ENCODE data around the gene ACSF2. TPM values are rescaled to one million over a fixed set of nuclear protein-coding genes. Genes with fewer than 3 reads are reported as not detected.

Gene ACSF2
- total RNA-seq, 1 donor from 2014 or later = 14.9 TPM

DNA sequence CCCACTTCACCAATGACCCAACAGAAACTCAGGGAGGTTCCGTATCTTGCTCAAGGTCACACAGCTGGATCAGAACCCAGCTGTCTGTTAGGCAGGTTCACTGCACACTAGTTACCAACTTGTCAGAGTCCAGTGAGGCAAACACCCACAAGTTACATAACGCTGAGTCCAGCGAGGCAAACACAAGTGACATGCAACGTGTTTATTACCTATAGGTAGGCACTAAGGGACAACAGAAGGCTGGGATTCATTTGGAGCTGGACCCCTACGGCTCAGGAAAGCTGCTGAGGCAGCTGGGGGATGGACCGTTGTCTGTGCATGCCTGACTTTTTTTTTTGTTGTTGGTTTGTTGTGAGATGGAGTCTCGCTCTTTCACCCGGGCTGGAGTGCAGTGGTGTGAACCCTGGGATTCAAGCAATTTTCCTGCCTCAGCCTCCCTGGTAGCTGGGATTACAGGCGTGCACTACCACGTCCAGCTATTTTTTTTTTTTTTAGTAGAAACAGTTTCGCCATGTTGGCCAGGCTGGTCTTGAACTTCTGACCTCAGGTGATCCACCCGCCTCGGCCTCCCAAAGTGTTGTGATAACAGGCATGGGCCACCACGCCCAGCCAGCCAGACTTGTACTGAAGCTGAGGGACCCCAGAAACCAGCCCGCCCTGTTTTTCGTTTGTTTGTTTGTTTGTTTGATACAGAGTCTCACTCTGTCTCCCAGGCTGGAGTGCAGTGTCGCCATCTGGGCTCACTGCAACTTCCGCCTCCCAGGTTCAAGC is 50.7 kb downstream of the ACSF2 start:
- no peak for DNase-seq (ENCODE audit: low spot score)

DNA sequence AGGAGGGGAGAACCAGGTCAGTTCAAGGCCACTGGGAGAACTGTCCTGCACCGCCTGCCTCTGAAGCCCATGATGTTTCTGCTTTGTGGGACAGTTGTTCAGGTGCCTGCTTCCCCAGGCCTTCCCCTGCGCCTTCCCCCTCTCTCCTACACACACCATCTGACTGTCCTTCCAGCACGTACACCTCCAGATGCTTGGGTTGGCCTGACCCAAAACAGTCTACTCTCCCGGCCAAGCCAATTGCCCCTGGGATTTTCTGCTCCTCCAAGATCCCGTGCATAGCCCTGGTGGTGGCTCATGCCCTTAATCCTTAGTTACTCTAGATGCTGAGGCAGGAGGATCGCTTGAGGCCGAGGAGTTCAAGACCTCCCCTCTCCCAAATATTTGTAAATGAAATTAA is 52.0 kb downstream of the ACSF2 start:
- DNase-seq (ENCODE audit: low spot score) = no peak

DNA sequence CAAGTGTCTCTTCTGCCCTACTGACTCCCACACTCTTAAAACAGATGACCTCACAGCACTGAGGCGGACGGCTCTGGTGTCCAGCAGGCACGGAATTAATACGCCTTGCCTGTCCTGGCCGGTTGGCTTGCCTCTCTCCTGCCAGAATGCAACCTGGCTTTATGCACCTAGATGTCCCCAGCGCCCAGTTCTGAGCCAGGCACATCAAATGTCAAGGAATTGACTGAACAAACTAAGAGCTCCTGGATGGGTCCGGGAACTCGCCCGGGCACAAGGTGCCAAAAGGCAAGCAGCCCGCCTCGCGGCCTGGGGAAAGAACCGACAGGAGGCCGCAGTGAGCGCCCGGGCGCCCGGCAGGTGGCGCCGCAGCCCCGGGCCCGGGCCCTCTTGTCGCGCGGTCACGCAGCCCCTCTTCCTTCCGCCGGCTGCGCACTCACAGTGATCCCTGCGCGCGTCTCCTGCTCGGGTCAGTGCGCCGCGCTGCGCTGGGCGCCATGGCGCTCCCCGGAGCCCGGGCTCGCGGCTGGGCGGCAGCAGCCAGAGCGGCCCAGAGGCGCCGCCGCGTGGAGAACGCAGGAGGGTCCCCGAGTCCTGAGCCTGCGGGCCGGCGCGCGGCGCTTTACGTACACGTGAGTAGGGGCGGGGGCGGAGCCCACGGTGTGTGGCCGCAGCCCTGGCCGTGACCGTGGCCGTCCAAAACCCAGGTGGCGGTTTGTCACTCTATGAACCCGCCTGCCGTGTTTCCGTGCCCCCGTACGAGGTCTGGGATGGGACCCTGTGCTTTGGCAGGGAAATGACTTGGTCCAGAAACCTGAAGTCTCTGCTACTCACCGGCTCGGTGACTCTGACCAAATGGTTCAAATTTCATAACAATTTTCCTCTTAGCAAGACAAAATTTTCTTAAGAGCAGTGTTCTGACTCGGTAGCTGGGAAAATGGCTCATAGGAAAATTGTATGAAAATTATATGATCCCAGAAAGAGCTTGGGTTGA is 52.7 kb downstream of the ACSF2 start, which contains the start of gene RSAD1:
RSAD1 (plus strand) TSS at position 470 of the 991 bp plus-strand sequence; CDS start at position 495, 25 bp downstream.
- DNase-seq (ENCODE audit: low spot score) = peak; percentile 92

DNA sequence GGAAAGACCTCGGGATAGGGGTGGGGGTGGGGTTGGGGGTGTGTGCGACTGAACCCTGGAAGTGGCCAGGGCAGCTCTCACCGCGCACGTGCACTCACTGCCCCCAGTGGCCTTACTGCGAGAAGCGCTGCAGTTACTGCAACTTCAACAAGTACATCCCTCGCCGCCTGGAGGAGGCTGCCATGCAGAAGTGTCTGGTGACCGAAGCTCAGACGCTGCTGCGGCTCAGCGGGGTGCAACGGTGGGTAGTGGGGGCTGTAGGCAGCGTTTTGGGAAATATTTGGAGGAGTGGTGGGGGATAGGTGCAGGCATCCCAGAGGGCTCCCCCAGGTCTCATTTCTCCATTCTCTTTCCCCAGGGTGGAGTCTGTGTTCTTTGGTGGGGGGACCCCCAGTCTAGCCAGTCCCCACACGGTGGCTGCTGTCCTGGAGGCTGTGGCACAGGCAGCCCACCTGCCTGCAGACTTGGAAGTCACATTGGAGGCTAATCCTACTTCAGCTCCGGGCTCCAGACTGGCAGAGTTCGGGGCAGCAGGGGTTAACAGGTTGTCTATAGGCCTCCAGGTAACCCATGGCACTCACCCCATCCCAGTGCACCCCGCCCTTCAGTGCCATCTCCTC is 53.6 kb downstream of the ACSF2 start:
- DNase-seq (ENCODE audit: low spot score) = peak; percentile 78

DNA sequence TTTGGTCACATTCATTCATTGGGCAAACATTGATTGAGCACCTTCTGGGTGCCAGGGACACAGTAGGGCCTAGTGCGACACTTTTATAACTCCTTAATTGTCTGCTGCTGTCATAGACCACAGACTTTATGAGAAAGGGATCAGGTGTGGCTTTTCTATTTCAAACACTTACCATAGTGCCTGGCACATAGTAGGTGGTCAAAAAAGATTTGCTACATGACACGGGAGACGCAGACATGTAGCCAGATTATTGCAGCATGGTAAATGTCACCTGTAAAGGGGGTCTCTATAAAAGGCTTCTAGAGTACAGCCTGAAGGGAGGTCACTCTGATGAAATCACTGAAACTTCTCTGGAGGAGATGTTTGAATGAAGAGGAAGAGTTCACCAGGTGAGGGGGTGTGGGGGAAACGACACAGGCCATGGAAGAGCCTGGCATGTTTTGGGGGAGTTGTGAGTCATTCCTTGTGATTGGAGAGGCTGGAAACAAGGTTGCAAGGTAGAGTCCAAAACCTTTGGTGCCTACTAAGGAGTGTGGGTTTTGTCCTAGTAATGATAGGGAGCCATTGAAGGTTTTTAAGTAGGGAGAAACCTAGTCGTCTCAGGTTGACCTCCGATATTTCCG is 54.2 kb downstream of the ACSF2 start:
- DNase-seq (ENCODE audit: low spot score) = no peak

DNA sequence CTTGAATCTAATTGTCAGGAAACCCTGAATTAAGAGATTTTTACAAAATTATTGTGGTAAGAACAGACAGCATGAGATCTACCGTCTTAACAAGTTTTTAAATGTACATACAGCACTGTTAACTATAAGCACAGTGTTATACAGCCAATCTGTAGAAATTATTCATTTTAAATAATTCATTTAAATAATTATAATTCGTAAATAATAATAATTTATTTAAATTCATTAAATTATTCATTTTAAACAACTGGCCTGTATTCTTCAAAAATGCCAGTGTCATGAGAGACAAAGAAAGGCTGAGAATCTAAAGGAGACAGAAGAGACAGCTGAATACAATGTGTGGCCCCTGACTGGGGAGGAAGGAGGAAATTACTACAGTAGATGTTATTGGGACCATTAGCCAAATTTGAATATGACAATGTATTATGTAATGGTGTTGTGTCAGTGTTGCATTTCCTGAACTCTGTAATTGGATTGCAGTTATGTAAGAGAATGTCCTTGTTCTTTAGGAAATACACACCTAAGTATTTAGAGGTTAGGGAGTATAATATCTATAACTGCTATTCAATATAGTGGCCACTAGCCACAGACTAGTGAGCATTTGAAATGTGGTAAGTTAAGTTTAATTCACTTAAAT is 55.0 kb downstream of the ACSF2 start:
- DNase-seq (ENCODE audit: low spot score) = no peak

DNA sequence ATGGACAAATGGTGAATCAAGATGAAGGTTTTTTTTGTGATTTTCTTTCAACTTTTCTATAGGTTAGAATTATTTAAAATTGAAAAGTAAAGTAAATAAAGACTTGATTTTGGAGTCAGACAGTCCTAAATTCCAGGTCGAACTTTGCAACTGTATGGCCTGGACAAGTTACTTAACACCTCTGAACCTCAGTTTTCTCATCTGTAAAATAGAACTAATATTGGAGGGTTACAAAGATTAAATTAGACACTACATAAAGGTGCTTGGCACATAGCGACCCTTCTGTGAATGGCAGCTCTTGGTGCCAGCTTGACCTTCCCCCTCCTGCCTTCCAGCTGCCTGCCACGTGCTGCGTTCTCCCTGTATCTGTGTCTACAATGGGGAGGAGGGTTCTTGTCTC is 55.6 kb downstream of the ACSF2 start:
- no peak for DNase-seq (ENCODE audit: low spot score)

DNA sequence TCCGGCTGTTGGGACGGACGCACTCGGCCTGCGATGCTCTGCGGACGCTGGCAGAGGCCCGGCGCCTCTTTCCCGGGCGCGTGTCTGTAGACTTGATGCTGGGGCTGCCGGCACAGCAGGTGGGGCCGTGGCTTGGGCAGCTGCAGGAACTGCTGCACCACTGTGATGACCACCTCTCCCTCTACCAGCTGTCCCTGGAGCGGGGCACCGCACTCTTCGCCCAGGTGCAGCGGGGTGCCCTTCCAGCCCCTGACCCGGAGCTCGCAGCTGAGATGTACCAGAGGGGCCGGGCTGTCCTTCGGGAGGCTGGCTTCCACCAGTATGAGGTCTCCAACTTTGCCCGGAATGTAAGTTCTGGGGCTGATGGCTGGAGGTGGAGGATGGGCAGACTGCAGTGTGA is 56.1 kb downstream of the ACSF2 start:
- no peak for DNase-seq (ENCODE audit: low spot score)

DNA sequence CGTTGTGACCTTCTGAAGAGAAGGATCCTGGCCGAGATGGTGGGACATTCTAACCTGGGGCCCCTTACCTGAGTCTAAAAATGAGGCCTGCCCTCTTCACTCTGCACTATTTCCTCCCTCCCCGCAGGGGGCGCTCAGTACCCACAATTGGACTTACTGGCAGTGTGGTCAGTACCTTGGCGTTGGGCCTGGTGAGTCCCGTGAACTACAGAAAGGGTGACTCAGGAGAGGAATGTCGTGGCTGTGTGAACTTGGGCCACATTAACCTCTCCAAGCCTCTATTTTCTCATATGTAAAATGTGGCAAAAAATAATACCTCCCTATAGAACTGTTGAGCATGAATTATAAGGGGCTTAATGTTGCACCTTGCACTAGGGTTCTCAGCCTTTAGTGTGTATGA is 56.5 kb downstream of the ACSF2 start:
- peak; percentile 86 for DNase-seq (ENCODE audit: low spot score)

DNA sequence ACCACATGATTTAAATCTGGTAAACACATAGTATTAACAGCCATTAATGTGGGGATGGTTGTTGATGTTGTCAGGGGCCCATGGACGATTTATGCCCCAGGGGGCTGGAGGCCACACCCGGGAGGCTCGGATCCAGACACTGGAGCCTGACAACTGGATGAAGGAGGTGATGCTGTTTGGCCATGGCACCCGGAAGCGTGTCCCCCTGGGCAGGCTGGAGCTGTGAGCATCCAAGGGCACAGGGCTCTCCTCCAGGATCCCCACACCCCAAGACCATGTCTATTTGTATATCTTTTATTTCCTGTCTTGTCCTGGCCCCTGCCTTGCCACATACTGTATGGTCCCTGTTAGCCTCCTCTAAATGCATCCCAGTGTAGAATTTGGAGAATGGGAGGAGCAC is 57.2 kb downstream of the ACSF2 start:
- no peak for DNase-seq (ENCODE audit: low spot score)

DNA sequence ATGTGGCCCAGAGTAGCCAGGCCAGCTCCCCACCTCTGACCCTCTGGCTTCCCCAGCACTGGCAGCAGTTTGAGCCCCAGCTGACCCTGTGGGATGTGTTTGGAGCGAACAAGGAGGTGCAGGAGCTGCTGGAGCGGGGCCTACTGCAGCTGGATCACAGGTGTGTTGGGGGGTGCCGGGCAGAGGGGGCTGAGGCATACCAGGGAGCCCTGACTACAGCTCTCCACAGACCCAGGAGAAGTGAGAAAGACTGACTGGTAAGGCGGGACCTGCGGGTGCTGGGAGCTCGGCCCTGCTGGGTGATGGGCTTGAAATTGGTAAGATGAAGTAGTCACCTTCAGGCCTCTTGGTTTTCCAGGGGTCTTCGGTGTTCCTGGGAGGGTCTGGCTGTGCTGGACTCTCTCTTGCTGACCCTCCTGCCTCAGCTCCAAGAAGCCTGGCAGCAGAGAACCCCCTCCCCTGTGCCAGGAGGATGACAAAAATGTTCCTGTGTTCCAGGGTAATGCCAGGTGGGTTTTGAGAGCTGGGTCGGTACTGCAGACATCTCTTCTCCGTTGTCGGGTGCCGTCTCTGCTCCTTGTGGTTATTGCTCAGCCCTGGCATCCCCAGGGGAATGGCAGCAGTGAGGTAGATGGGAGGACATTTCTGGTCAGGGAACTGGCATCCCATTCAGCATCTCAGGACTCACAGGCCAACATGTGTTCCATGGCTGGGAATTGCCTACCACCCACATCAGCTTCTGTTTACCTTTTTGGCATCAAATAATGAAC is 58.6 kb downstream of the ACSF2 start:
- DNase-seq (ENCODE audit: low spot score) = no peak

DNA sequence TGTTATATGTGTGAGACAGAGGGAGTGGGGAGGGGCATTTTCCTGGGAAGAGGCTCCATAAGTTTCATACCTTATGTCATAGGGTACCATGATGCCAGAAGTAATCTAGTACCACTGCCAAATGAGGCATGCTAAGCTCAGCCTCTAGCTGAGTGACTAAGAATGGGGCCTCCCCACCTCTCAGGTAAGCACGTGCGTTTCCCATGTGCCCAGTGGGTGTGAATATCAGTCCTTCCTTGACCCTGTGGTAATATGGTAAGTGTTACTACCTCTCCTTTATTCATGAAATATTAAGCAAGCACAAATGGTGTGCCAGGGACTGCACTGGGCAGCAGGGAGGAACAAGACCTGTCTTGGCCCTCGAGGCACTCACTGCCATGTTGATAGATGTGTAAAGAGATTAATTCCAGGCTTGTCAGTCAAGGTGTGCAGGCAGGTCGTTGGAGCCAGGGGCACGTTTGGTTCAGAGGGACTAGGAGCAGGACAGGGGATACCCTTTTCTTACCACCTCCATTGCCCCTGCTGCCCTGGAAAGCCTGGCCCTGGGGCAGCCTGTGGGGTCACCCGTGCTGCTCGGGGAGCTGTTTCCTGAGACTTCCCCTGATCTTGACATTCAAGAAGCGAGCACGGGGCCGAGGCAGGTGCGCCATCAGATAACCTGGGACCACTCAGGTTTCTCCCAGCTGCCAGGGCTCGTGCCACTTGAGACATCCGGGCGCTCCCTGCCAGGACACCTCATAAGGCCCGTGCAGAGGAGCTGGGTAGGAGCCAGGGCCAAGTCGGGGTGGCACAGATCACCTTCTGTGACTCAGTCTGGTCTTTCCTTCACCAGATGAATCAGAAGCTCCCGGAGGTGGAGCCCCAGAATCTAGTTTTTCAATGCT is 61.4 kb downstream of the ACSF2 start:
- DNase-seq (ENCODE audit: low spot score) = no peak

DNA sequence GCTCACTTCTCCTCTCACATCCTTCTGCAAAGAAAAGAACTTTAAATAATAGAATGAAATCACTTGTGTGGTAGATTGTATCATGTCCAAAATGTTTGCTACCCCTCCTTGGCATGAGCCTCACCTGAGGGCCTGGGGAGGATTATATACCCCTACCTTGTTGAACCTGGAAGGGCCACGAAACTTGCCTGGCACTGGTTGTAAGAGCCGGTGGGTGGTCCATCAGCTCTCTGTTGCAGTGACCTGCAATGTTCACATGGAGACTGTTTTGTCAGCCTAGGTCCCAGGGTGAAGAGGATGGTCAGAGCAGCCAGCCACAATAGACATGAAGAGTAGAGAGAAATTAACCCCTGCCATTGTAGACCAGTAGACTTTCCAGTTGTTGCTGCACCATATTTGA is 62.9 kb downstream of the ACSF2 start:
- DNase-seq (ENCODE audit: low spot score) = no peak

DNA sequence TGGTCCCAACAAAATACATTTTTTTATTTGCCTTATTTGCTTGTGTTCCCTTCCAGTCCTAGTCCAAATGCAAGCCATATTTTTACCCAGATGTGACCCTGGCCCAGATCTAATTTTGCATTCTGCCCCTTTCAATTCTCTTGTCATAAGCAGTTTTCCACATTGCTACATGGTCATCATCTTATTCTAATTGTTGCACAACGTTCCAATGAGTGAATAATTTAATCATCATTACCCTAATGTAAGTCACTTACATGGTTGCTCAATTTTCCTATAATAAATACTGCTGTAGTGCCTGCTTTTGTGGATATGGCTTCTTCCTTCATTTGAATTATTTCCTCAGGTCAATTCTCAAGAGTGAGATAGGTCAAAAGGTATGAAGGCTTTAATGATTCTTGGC is 65.5 kb downstream of the ACSF2 start:
- DNase-seq (ENCODE audit: low spot score) = no peak

DNA sequence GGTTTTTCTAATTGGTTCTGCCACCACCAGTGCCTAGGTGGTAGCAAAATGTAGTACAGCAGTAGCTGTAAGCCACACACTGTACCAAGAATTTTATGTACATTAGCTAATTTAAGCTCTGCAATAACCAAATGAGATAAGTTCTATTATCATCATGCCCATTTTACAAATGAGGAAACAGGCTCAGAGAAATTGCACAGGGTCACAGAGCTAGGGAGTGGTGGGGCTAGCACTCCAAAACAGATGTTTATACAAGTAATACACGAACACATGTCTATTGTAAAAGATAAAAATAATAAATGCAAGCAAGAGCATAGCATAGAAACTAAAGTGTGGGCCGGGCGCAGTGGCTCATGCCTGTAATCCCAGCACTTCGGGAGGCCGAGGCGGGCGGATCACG is 66.2 kb downstream of the ACSF2 start:
- no peak for DNase-seq (ENCODE audit: low spot score)

DNA sequence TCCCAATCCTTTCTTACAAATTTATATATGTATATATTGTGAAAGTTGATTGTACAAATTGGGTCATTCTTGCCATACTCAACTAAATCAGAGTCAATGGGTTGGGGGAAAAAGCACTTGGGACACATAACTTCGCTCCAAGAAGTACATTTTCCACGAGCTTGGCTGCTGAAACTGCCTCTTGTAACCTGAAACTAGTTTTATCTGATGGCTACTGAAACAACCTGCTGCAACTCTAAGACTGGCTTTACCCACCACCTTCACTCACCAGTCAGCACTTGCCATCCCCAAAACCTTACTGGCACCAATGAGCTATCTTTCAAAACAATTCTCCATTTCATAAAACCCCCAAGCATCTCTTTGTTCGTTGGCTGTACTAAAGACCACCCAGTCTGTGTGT is 67.7 kb downstream of the ACSF2 start:
- no peak for DNase-seq (ENCODE audit: low spot score)

DNA sequence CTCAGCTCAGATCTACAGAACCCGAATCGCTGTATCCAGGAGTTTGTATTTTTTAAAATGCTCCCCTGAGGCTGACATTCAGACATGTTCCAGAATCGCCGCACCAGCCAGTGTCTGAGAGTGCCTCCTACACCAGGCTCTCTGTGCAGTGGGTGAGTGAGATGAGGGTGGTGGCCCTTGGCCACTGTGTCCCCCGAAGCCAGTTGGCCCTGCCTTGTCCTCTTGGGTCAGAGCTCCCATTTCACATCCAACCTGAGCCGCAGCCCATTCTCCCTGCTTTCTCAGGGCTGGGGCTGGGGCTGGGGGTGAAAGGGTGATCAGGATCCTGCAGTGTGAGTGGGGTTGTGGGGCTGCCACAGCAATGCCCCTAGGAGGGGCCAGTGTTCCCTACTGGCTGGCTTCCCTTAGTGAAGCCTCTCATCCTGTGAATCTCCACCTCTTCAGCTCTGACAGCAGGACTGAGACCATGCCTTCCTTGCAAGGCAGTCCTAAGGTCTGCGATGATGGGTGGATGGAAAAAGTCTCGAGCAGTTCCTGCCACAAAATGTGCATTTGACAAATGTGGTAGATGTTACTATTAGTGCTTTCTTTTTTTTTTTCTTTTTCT is 69.3 kb downstream of the ACSF2 start:
- DNase-seq (ENCODE audit: low spot score) = no peak

DNA sequence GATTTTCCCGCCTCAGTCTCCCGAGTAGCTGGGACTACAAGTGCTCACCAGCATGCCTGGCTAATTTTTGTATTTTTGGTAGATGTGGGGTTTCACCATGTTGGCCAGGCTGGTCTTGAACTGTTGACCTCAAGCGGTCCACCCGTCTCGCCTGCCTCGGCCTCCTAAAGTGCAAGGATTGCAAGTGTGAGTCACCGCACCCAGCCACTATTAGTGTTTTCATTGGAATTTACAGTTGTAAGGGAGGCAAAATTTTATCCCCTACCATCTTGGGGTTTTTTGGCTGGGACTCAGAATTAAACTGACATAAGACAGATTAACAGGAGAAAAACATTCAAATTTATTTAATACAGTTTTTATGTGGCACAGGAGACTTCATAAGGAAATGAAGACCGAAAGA is 69.9 kb downstream of the ACSF2 start:
- no peak for DNase-seq (ENCODE audit: low spot score)

All from umbilical cord (tissue), 2 donors.